Activated B cell treated with CpG ODN at 0.5 μM for 24 hours (primary cell): ENCODE results near the gene SEPTIN2. TPM values are rescaled to one million over a fixed set of nuclear protein-coding genes. Genes with fewer than 3 reads are reported as not detected.

Experiments
- ATAC-seq: fragments of 200-7000 bp; cut with Tn5 transposase; one replicate; pipeline ENCODE4 v1.10.0; 2021; ENCODE audit warnings: low read depth, mild to moderate bottlenecking, moderate library complexity
- CTCF ChIA-PET: fragments of 350-600 bp; sonication (Branson Sonifier 250); formaldehyde crosslinking; loops from one replicate; lab custom pipeline; 2021; ENCODE audit warnings: antibody characterized with exemption; lab: Charles Lee
- POLR2A ChIA-PET: fragments of 350-600 bp; sonication (Branson Sonifier 250); formaldehyde crosslinking; loops from one replicate; lab custom pipeline; 2021; ENCODE audit warnings: antibody characterized with exemption; lab: Charles Lee
- DNase-seq: peaks from one replicate; pipeline ENCODE4 v3.0.0; 2022
- H3K27ac Mint-ChIP-seq: one replicate; pipeline ENCODE4 v1.8.0; 2020; ENCODE audit warnings: mixed read lengths
- H3K27me3 Mint-ChIP-seq: one replicate; pipeline ENCODE4 v1.8.0; 2021; ENCODE audit warnings: mixed read lengths
- H3K36me3 Mint-ChIP-seq: one replicate; pipeline ENCODE4 v1.8.0; 2021; ENCODE audit warnings: low read depth, mixed read lengths
- H3K4me1 Mint-ChIP-seq: one replicate; pipeline ENCODE4 v1.8.0; 2021; ENCODE audit warnings: mixed read lengths
- H3K4me3 Mint-ChIP-seq: one replicate; pipeline ENCODE4 v1.8.0; 2020; ENCODE audit warnings: mild to moderate bottlenecking, mixed read lengths
- H3K9me3 Mint-ChIP-seq: one replicate; pipeline ENCODE4 v1.8.0; 2020; ENCODE audit warnings: mixed read lengths
- intact Hi-C: fragments of 100-400 bp; cut with micrococcal nuclease; formaldehyde crosslinking; loops from one replicate; pipeline ENCODE4 v1.15.1; 2024
- total RNA-seq: library from RNA; stranded (reverse); gene quantifications from 2 replicates; pipeline ENCODE4 v1.2.3, GENCODE V29; 2022
- TF ChIP-seq, protein P1 (sequence below): fragments of 200-600 bp; IDR thresholded peaks from one replicate; pipeline ENCODE4 v1.8.0; 2022; ENCODE audit warnings: antibody characterized with exemption, mild to moderate bottlenecking

The SEPTIN2 gene
- total RNA-seq, 1 donor from 2014 or later, result 251 TPM

DNA sequence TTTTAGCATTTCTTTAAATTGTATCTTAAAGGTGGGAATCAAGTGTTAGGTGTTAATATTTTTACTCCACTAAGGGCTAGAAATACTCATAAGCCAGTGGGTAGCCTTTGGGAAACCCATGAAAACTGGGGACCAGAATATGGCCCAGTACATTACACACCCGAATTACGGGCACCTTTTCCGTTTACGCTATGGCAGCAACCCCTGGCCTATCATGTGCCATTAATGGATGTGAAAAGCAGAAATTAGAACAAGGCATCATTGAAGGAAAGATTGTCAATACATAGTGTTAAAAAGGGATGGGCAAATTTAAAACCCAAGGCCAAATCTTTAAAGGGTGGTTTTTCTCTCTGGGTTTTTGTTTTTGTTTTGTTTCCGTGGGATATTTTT lies 41.1 kb downstream of the SEPTIN2 start:
- intact Hi-C loops, result loop anchor here (1.0 to 5.0 kb wide), 11 partner anchors 42 to 795 kb away; partner anchors contain the start of genes ATG4B, DTYMK, DUSP28 and HDLBP
- no peak for DNase-seq

DNA sequence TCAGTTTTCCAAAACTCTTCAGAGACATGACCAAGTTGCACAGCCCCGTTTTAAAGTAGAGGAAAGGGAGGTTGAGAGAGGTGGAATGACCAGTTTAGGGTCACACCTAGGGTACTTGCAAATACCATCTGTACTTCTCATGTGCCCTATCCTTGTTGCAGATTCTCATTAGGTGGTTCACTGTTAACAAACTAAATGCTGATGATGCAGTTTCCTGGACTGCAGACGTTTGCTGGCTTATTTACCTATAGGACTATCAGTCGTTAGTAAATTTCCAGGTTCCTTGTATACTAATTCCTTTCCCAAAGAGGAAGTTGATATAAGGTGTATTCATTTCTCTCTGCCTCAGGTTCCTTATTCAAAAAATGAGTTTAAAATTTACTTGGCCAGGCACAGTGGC lies 41.8 kb downstream of the SEPTIN2 start:
- POLR2A ChIA-PET, result interaction anchor here (1.2 to 3.7 kb wide), 9 partner anchors 10 to 528 kb away, joined by 3 to 50 read pairs (median 11); partner anchors contain the start of genes HDLBP and SEPTIN2
- ATAC-seq (no peak), DNase-seq (no peak)
- H3K9me3 Mint-ChIP-seq, result no peaks in the 10 kb centered on the region
- peaks cover 28% of the 10 kb centered on the region for H3K36me3 Mint-ChIP-seq
- TF ChIP-seq, protein P1, sequence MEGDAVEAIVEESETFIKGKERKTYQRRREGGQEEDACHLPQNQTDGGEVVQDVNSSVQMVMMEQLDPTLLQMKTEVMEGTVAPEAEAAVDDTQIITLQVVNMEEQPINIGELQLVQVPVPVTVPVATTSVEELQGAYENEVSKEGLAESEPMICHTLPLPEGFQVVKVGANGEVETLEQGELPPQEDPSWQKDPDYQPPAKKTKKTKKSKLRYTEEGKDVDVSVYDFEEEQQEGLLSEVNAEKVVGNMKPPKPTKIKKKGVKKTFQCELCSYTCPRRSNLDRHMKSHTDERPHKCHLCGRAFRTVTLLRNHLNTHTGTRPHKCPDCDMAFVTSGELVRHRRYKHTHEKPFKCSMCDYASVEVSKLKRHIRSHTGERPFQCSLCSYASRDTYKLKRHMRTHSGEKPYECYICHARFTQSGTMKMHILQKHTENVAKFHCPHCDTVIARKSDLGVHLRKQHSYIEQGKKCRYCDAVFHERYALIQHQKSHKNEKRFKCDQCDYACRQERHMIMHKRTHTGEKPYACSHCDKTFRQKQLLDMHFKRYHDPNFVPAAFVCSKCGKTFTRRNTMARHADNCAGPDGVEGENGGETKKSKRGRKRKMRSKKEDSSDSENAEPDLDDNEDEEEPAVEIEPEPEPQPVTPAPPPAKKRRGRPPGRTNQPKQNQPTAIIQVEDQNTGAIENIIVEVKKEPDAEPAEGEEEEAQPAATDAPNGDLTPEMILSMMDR, result no peak
- intact Hi-C loops, result loop anchor here (1.0 to 5.0 kb wide), 8 partner anchors 85 to 795 kb away; partner anchors contain the start of genes ATG4B, DTYMK, DUSP28 and THAP4
- no peaks in the 10 kb centered on the region for H3K27me3 Mint-ChIP-seq
- peaks cover 53% of the 10 kb centered on the region for H3K4me1 Mint-ChIP-seq
- H3K27ac Mint-ChIP-seq, result peak overlapping the region; percentile 75
- peak overlapping the region; percentile 87 for H3K4me3 Mint-ChIP-seq
- CTCF ChIA-PET, result interaction anchor here (2.5 kb wide), 1 partner anchor 35 kb away, joined by 11 read pairs; no protein-coding TSS in a partner anchor

More for the DNA sequence above, 41.1 kb downstream of the SEPTIN2 start:
- POLR2A ChIA-PET, result interaction anchor here (1.0 to 1.6 kb wide), 3 partner anchors 17 to 42 kb away, joined by 4 to 6 read pairs (median 6); no protein-coding TSS in a partner anchor
- Mint-ChIP-seq H3K4me3 (peak overlapping the region; percentile 87), H3K27ac (peak overlapping the region; percentile 75), H3K9me3 (no peaks in the 10 kb centered on the region), H3K36me3 (peaks cover 35% of the 10 kb centered on the region), H3K27me3 (no peaks in the 10 kb centered on the region), H3K4me1 (peaks cover 53% of the 10 kb centered on the region)
- TF ChIP-seq, protein P1, result no peak
- ATAC-seq, result no peak
- CTCF ChIA-PET, result no interaction called here

- H3K9me3 Mint-ChIP-seq, result no peaks in the 10 kb centered on the region
- peaks cover 24% of the 10 kb centered on the region for H3K36me3 Mint-ChIP-seq
- intact Hi-C loops, result loop anchor here (1.0 to 5.0 kb wide), 13 partner anchors 8 to 796 kb away; partner anchors contain the start of genes D2HGDH, DTYMK, DUSP28 and STK25
- TF ChIP-seq, protein P1, result no peak
- DNase-seq, result no peak
- H3K4me1 Mint-ChIP-seq, result peaks cover 61% of the 10 kb centered on the region
- CTCF ChIA-PET, result interaction anchor here (0.9 to 2.5 kb wide), 5 partner anchors 10 to 43 kb away, joined by 3 to 11 read pairs (median 5); partner anchors contain the start of gene HDLBP
- peak overlapping the region; percentile 79 for H3K27ac Mint-ChIP-seq
- H3K4me3 Mint-ChIP-seq, result peak overlapping the region; percentile 87
- no peaks in the 10 kb centered on the region for H3K27me3 Mint-ChIP-seq
- ATAC-seq, result peak; percentile 32
- POLR2A ChIA-PET, result interaction anchor here (0.6 to 3.7 kb wide), 12 partner anchors 9 to 527 kb away, joined by 3 to 50 read pairs (median 5); partner anchors contain the start of genes HDLBP, MTERF4 and SEPTIN2
Measured at GRCh38 chr2:241358470-241358869, 42.7 kb downstream of the SEPTIN2 start.

DNA sequence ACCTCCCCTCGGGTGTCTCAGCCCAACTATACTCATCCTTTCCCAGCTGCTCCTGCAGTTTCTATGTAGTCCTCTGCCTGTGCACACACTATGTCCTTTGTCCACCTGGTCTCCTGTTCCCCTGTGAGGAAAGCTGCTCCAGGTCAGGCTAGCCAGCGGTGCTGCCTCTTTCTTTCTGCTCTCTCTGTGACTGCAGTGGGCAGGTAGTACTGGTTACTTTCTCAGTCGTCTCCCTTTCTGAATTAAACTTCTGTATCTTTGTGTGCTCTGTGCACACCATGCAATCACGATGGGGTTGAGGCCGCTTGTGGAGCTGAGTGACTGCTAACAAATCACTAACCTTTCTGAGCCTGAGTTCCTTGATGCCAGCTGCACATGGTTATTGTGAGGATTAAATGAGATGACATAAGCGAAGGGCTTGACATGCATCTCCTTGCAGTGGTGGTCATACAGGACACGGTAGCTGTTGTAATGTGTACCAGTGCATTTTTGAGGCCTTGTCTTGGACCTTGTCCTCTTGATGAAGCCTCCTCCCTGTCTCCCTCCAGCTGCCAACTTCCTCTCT lies 43.8 kb downstream of the SEPTIN2 start:
- no peak for ATAC-seq
- no peaks in the 10 kb centered on the region for H3K9me3 Mint-ChIP-seq

More for the DNA sequence above, 43.8 kb downstream of the SEPTIN2 start:
- Mint-ChIP-seq H3K4me1 (peaks cover 69% of the 10 kb centered on the region), H3K4me3 (peak overlapping the region; percentile 44), H3K36me3 (peaks cover 24% of the 10 kb centered on the region), H3K27me3 (no peaks in the 10 kb centered on the region), H3K27ac (peak overlapping the region; percentile 79)
- ChIA-PET POLR2A (interaction anchor here (2.3 to 3.7 kb wide), 4 partner anchors 12 to 44 kb away, joined by 11 to 50 read pairs (median 24); partner anchors contain the start of genes HDLBP and SEPTIN2), CTCF (interaction anchor here (1.2 to 2.5 kb wide), 4 partner anchors 9 to 33 kb away, joined by 3 to 11 read pairs (median 6); no protein-coding TSS in a partner anchor)
- TF ChIP-seq, protein P1, result no peak
- intact Hi-C loops, result loop anchor here (2.0 to 5.0 kb wide), 9 partner anchors 23 to 797 kb away; partner anchors contain the start of genes D2HGDH, DTYMK and DUSP28
- DNase-seq, result no peak
